Ramos (cell line): ENCODE data around the gene ZNRF1.
"Not testable (repeated sequence)": the region's sequence is repeated elsewhere in the genome, so short reads cannot be mapped to it uniquely, and the experiment has no call there.

ENCODE experiments used
- in situ Hi-C: fragments of 300-500 bp; cut with MboI; formaldehyde crosslinking; loops from one replicate; pipeline ENCODE4 v1.14.3; 2022; ENCODE audit warnings: low sequenced_read_pairs; ENCODE audit not compliant: unreplicated experiment

The ZNRF1 gene

GRCh38 chr16:74998481-74999218, at the start of gene ZNRF1:
Gene ZNRF1 (plus strand): TSS chr16:74999024. CDS start chr16:74999672, 648 bp downstream.
- in situ Hi-C loops: no loop called here

GRCh38 chr16:74949309-74949708, 49.5 kb upstream of the ZNRF1 start:
- in situ Hi-C loops: no loop called here

GRCh38 chr16:74950511-74950910, 48.3 kb upstream of the ZNRF1 start:
- in situ Hi-C loops: no loop called here

- in situ Hi-C loops: no loop called here
These were observed 47.6 kb upstream of the ZNRF1 start for GRCh38 chr16:74951206-74951605.

GRCh38 chr16:74951681-74952080, 47.1 kb upstream of the ZNRF1 start:
- in situ Hi-C loops: no loop called here

- in situ Hi-C loops: no loop called here
These were observed 44.1 kb upstream of the ZNRF1 start for GRCh38 chr16:74954763-74955162.

GRCh38 chr16:74973304-74973703, 25.5 kb upstream of the ZNRF1 start:
- in situ Hi-C loops: no loop called here

- in situ Hi-C loops: no loop called here
These were observed 23.2 kb upstream of the ZNRF1 start for GRCh38 chr16:74975591-74975990.

GRCh38 chr16:74982256-74982655, 16.6 kb upstream of the ZNRF1 start:
- in situ Hi-C loops: no loop called here

GRCh38 chr16:74984194-74984528, 14.7 kb upstream of the ZNRF1 start:
- in situ Hi-C loops: no loop called here

- in situ Hi-C loops: no loop called here
These were observed 14.1 kb upstream of the ZNRF1 start, which contains the start of gene WDR59 for GRCh38 chr16:74984529-74985296. Gene WDR59 (minus strand): TSS chr16:74985123. CDS start chr16:74985017, 106 bp downstream.

- in situ Hi-C loops: no loop called here
These were observed 11.7 kb upstream of the ZNRF1 start for GRCh38 chr16:74987027-74987681.

- in situ Hi-C loops: not testable (repeated sequence)
These were observed 9.0 kb upstream of the ZNRF1 start for GRCh38 chr16:74989864-74990263.

GRCh38 chr16:74990832-74991231, 8.0 kb upstream of the ZNRF1 start:
- in situ Hi-C loops: no loop called here

GRCh38 chr16:74991268-74991592, 7.6 kb upstream of the ZNRF1 start:
- in situ Hi-C loops: no loop called here

GRCh38 chr16:74991593-74992403, 7.0 kb upstream of the ZNRF1 start:
- in situ Hi-C loops: no loop called here

- in situ Hi-C loops: no loop called here
These were observed 2.8 kb upstream of the ZNRF1 start for GRCh38 chr16:74995986-74996385.

- in situ Hi-C loops: no loop called here
These were observed 1.8 kb upstream of the ZNRF1 start for GRCh38 chr16:74997042-74997491.

- in situ Hi-C loops: no loop called here
These were observed 390 bp downstream of the ZNRF1 start for GRCh38 chr16:74999219-74999608.
